IMR-90 (cell line): ENCODE data around the gene ABCB6. TPM values are rescaled to one million over a fixed set of nuclear protein-coding genes. Genes with fewer than 3 reads are reported as not detected.

Experiments used
- ATAC-seq: fragments of 200-7000 bp; cut with Tn5 transposase; 2 replicates; pipeline ENCODE4 v1.9.1; 2020; ENCODE audit warnings: low read depth, mild to moderate bottlenecking, moderate library complexity
- BruUV-seq: library from RNA; stranded (reverse); fragments of 400-500 nt; replicated peaks from 2 replicates; lab custom pipeline; 2021; lab: Mats Ljungman, UMichigan
- CTCF ChIA-PET: fragments of 300-600 bp; formaldehyde crosslinking; extraction: SDS; loops from one replicate; lab custom pipeline; 2021; ENCODE audit warnings: antibody characterized with exemption; lab: Yijun Ruan, JAX
- POLR2A ChIA-PET: fragments of 300-600 bp; sonication (Branson Sonifier 250); formaldehyde crosslinking; loops from one replicate; lab custom pipeline; 2022; ENCODE audit warnings: antibody characterized with exemption; ENCODE audit not compliant: unreplicated experiment; lab: Charles Lee
- DNase-seq: peaks from one replicate; pipeline ENCODE4 v3.0.0; 2013
- H2AFZ ChIP-seq: replicated peaks from 2 replicates; pipeline ENCODE3; 2013; ENCODE audit warnings: low read length, mild to moderate bottlenecking; ENCODE audit not compliant: poor library complexity
- H2AK5ac ChIP-seq: 2 replicates; pipeline ENCODE4 v1.6.1; 2013; ENCODE audit warnings: low read depth, low read length, inconsistent platforms
- H2AK9ac ChIP-seq: replicated peaks from 2 replicates; pipeline ENCODE3; 2013; ENCODE audit warnings: mild to moderate bottlenecking, low read depth, low read length, moderate library complexity; ENCODE audit not compliant: poor library complexity
- H2BK120ac ChIP-seq: 2 replicates; pipeline ENCODE4 v1.6.1; 2013; ENCODE audit warnings: low read depth, low read length, inconsistent platforms
- H2BK15ac ChIP-seq: 3 replicates; pipeline ENCODE4 v1.6.1; 2013; ENCODE audit warnings: low read depth, low read length, inconsistent platforms
- H2BK20ac ChIP-seq: 2 replicates; pipeline ENCODE4 v1.6.1; 2013; ENCODE audit warnings: low read depth, mild to moderate bottlenecking, inconsistent platforms, low read length, moderate library complexity
- H2BK5ac ChIP-seq: 2 replicates; pipeline ENCODE4 v1.6.1; 2013; ENCODE audit warnings: mild to moderate bottlenecking, low read depth, low read length, inconsistent platforms; ENCODE audit not compliant: poor library complexity, severe bottlenecking
- H3K14ac ChIP-seq: replicated peaks from 2 replicates; pipeline ENCODE4 v1.6.1; 2013; ENCODE audit warnings: low read depth, low read length, inconsistent platforms
- H3K18ac ChIP-seq: 2 replicates; pipeline ENCODE4 v1.6.1; 2013; ENCODE audit warnings: low read depth, low read length, control low read depth
- H3K23ac ChIP-seq: 2 replicates; pipeline ENCODE4 v1.6.1; 2013; ENCODE audit warnings: low read depth, low read length, inconsistent platforms
- H3K27ac ChIP-seq: 2 replicates; pipeline ENCODE4 v1.5.1; 2013; ENCODE audit warnings: mild to moderate bottlenecking, control low read depth, low read length; ENCODE audit not compliant: insufficient read depth
- H3K27me3 ChIP-seq: 2 replicates; pipeline ENCODE4 v1.6.1; 2013; ENCODE audit warnings: low read length; ENCODE audit not compliant: control insufficient read depth, insufficient read depth
- H3K36me3 ChIP-seq: 2 replicates; pipeline ENCODE4 v1.6.1; 2013; ENCODE audit warnings: low read length, mixed read lengths; ENCODE audit not compliant: control insufficient read depth, insufficient read depth
- H3K4ac ChIP-seq: 2 replicates; pipeline ENCODE4 v1.6.1; 2013; ENCODE audit warnings: low read depth, low read length, inconsistent platforms
- H3K4me1 ChIP-seq: 2 replicates; pipeline ENCODE4 v1.6.1; 2013; ENCODE audit warnings: low read length, mixed read lengths; ENCODE audit not compliant: control insufficient read depth, insufficient read depth
- H3K4me2 ChIP-seq: 2 replicates; pipeline ENCODE4 v1.6.1; 2013; ENCODE audit warnings: low read depth, mild to moderate bottlenecking, control low read depth, low read length, moderate library complexity
- H3K4me3 ChIP-seq: 2 replicates; pipeline ENCODE4 v1.5.1; 2013; ENCODE audit warnings: low read depth, mild to moderate bottlenecking, control low read depth, low read length, moderate library complexity; ENCODE audit not compliant: insufficient read depth
- H3K56ac ChIP-seq: 2 replicates; pipeline ENCODE4 v1.6.1; 2013; ENCODE audit warnings: low read length, inconsistent platforms; ENCODE audit not compliant: insufficient read depth; ENCODE audit errors: extremely low read depth
- H3K79me1 ChIP-seq, 2 experiments: 2 replicates each; pipeline ENCODE4 v1.6.1; 2013; ENCODE audit warnings: low read length in 2 of 2, inconsistent platforms in 1 of 2, low read depth in 1 of 2
- H3K9ac ChIP-seq: 2 replicates; pipeline ENCODE4 v1.6.1; 2013; ENCODE audit warnings: low read depth, low read length, control low read depth
- H3K9me1 ChIP-seq: 2 replicates; pipeline ENCODE4 v1.6.1; 2013; ENCODE audit warnings: low read length, inconsistent platforms; ENCODE audit not compliant: insufficient read depth
- H3K9me3 ChIP-seq: 2 replicates; pipeline ENCODE4 v1.6.1; 2013; ENCODE audit warnings: low read length; ENCODE audit not compliant: control insufficient read depth, insufficient read depth
- H4K20me1 ChIP-seq: 2 replicates; pipeline ENCODE4 v1.6.1; 2013; ENCODE audit warnings: low read length, inconsistent platforms; ENCODE audit not compliant: insufficient read depth
- H4K5ac ChIP-seq: 2 replicates; pipeline ENCODE4 v1.6.1; 2013; ENCODE audit warnings: mild to moderate bottlenecking, low read depth, low read length, control low read depth
- H4K8ac ChIP-seq, 2 experiments: 2 replicates each; pipeline ENCODE4 v1.6.1; 2013; ENCODE audit warnings: low read depth in 2 of 2, low read length in 2 of 2, control low read depth in 1 of 2, inconsistent platforms in 1 of 2
- H4K91ac ChIP-seq: 2 replicates; pipeline ENCODE4 v1.6.1; 2013; ENCODE audit warnings: low read depth, low read length, inconsistent platforms; ENCODE audit not compliant: insufficient read depth
- CEBPB ChIP-seq: IDR thresholded peaks from 2 replicates; pipeline ENCODE4 v1.6.1; 2012; ENCODE audit warnings: low read depth, low read length, improper control_type of control experiment
- CHD1 ChIP-seq: IDR thresholded peaks from 2 replicates; pipeline ENCODE4 v1.6.1; 2012; ENCODE audit warnings: low read depth, low read length, improper control_type of control experiment
- ELK1 ChIP-seq: fragments of 150-350 bp; IDR thresholded peaks from 2 replicates; pipeline ENCODE4 v1.6.1; 2016; ENCODE audit warnings: low read depth, mild to moderate bottlenecking, low read length, moderate library complexity, borderline replicate concordance
- MAZ ChIP-seq: IDR thresholded peaks from 2 replicates; pipeline ENCODE4 v1.6.1; 2012; ENCODE audit warnings: low read depth, mild to moderate bottlenecking, low read length, improper control_type of control experiment, moderate library complexity, borderline replicate concordance
- POLR2A ChIP-seq: IDR thresholded peaks from 2 replicates; pipeline ENCODE4 v1.6.1; 2012; ENCODE audit warnings: mild to moderate bottlenecking, low read depth, low read length
- RAD21 ChIP-seq: IDR thresholded peaks from 2 replicates; pipeline ENCODE4 v1.6.1; 2012; ENCODE audit warnings: low read length, improper control_type of control experiment
- RFX5 ChIP-seq: IDR thresholded peaks from 2 replicates; pipeline ENCODE4 v1.8.0; 2012; ENCODE audit warnings: low read depth, mild to moderate bottlenecking, low read length, moderate library complexity
- SMC3 ChIP-seq: fragments of 150-350 bp; IDR thresholded peaks from 2 replicates; pipeline ENCODE4 v1.6.1; 2016; ENCODE audit warnings: low read depth, mild to moderate bottlenecking, antibody characterized with exemption, low read length, moderate library complexity
- USF2 ChIP-seq: fragments of 150-350 bp; IDR thresholded peaks from 2 replicates; pipeline ENCODE4 v1.6.1; 2017; ENCODE audit warnings: mild to moderate bottlenecking, antibody characterized with exemption, low read length, low read depth
- WGBS, 2 experiments: methylation state at CpG; one replicate each; pipeline versions ENCODE4 v1.1.5 to v1.1.7; 2013; ENCODE audit warnings: missing lambda C conversion rate in 2 of 2; ENCODE audit not compliant: insufficient read length in 1 of 2; ENCODE audit errors: extremely low coverage in 2 of 2; 5-methylcytosine and 5-hydroxymethylcytosine counted together
- dilution Hi-C: fragments of 300-500 bp; cut with HindIII; formaldehyde crosslinking; loops from one replicate; pipeline ENCODE4 v1.14.3; 2018; ENCODE audit warnings: low sequenced_read_pairs; ENCODE audit not compliant: unreplicated experiment
- in situ Hi-C: fragments of 300-500 bp; cut with MboI; formaldehyde crosslinking; loops from 3 replicates; pipeline ENCODE4 v1.14.3; 2019; ENCODE audit warnings: low sequenced_read_pairs, inconsistent platforms, mixed read lengths
- intact Hi-C: fragments of 100-400 bp; cut with micrococcal nuclease; formaldehyde crosslinking; loops from 2 replicates; pipeline ENCODE4 v1.10.0; 2022
- polyA plus RNA-seq, 3 experiments: library from polyadenylated mRNA; depleted of rRNA; stranded (reverse); fragments of >200 nt; gene quantifications; 2 replicates each; pipeline ENCODE4 v1.2.3, GENCODE V29; 2012; ENCODE audit warnings: low replicate concordance in 1 of 3
- total RNA-seq: library from RNA; depleted of rRNA; stranded (reverse); fragments of >200 nt; gene quantifications from 2 replicates; pipeline ENCODE4 v1.2.3, GENCODE V29; 2012

The ABCB6 gene
- total and polyA plus RNA-seq, 2 of the 4 experiments (the other 2 are of a cell fraction), result 12.5 to 24.7 TPM

- H3K27me3 ChIP-seq, result peaks cover 13% of the 10 kb centered on the region
- H3K56ac ChIP-seq, result no peak overlapping the region
- peaks cover 12 to 24% of the 10 kb centered on the region in 2 experiments for H3K79me1 ChIP-seq
- H3K18ac ChIP-seq, result no peak overlapping the region
- H2AK5ac ChIP-seq, result peak overlapping the region; percentile 54; the same call in 1 of the 2 replicates
- H2BK20ac ChIP-seq, result no peak overlapping the region
- H3K14ac ChIP-seq, result peak overlapping the region; percentile 6; the same call in 1 of the 2 replicates
- H2BK120ac ChIP-seq, result 0 out of 2 replicates have a peak overlapping the region, but pooled peaks have one; percentile 12
- peaks cover 41% of the 10 kb centered on the region for H3K4me1 ChIP-seq
- no peak overlapping the region; the same call in none of the 2 replicates for H4K91ac ChIP-seq
- BruUV-seq, result no TSS peak
- intact Hi-C loops, result no loop called here
- no peak overlapping the region for H4K8ac ChIP-seq
- no peak overlapping the region for H3K4me2 ChIP-seq
- H4K5ac ChIP-seq, result no peak overlapping the region
- no peaks in the 10 kb centered on the region for H3K9me3 ChIP-seq
- no peak overlapping the region for H3K9ac ChIP-seq
- ATAC-seq (no peak), DNase-seq (no peak)
- POLR2A ChIA-PET, result no interaction called here
- TF ChIP-seq USF2, result no peak
- no peak for TF ChIP-seq RFX5
- no peak for TF ChIP-seq CHD1
- TF ChIP-seq RAD21, result no peak
- TF ChIP-seq POLR2A, result no peak
- TF ChIP-seq ELK1, result no peak
- no peak for TF ChIP-seq SMC3
- no peak for TF ChIP-seq CEBPB
- no peak for TF ChIP-seq MAZ
- 0 out of 3 replicates have a peak overlapping the region, but pooled peaks have one; percentile 33 for H2BK15ac ChIP-seq
- H3K4me3 ChIP-seq, result no peak overlapping the region
- dilution Hi-C loops, result no loop called here
- WGBS, 2 experiments, result 88% methylated on average over 3 of the region's 6 CpGs; no CpG with 5 or more reads in 1 of the 2 experiments
- H3K23ac ChIP-seq, result 0 out of 2 replicates have a peak overlapping the region, but pooled peaks have one; percentile 76
- H3K36me3 ChIP-seq, result peaks cover 19% of the 10 kb centered on the region; the same call in 1 of the 2 replicates
- no peak overlapping the region for H3K27ac ChIP-seq
- H2AFZ ChIP-seq, result no peak overlapping the region
- H4K20me1 ChIP-seq, result 0 out of 2 replicates have a peak, but pooled peaks cover 8% of the 10 kb centered on the region
- peak overlapping the region; percentile 15 for H3K4ac ChIP-seq
- H2AK9ac ChIP-seq, result no peak overlapping the region
- CTCF ChIA-PET, result no interaction called here
- in situ Hi-C loops, result no loop called here
- no peak overlapping the region for H2BK5ac ChIP-seq
- H3K9me1 ChIP-seq, result peaks cover 36% of the 10 kb centered on the region
Measured at GRCh38 chr2:219251656-219252055, 32.9 kb upstream of the ABCB6 start.
